COR-L47 (cell line): ENCODE results near the gene KRCC1.

ENCODE experiments used
- DNase-seq: peaks from one replicate; lab custom pipeline; 2025; lab: John Stamatoyannopoulos, UW

Gene KRCC1

GRCh38 chr2:88055371-88056128 is at the start of gene KRCC1:
Gene KRCC1, minus strand, starts transcription at chr2:88055783. Its CDS starts 27,220 bp downstream, at chr2:88028563.
- DNase-seq, result peak; percentile 94

- DNase-seq, result no peak
Measured at GRCh38 chr2:88100489-88100858, 44.9 kb upstream of the KRCC1 start.

GRCh38 chr2:88099798-88100488 is 44.4 kb upstream of the KRCC1 start:
- no peak for DNase-seq

GRCh38 chr2:88098558-88098900 is 42.9 kb upstream of the KRCC1 start:
- DNase-seq, result no peak

- no peak for DNase-seq
Measured at GRCh38 chr2:88097891-88098557, 42.4 kb upstream of the KRCC1 start.

GRCh38 chr2:88097192-88097591 is 41.6 kb upstream of the KRCC1 start:
- no peak for DNase-seq

- DNase-seq, result no peak
Measured at GRCh38 chr2:88096708-88097107, 41.1 kb upstream of the KRCC1 start.

- peak; percentile 6 for DNase-seq
Measured at GRCh38 chr2:88095022-88095421, 39.4 kb upstream of the KRCC1 start.

DNA sequence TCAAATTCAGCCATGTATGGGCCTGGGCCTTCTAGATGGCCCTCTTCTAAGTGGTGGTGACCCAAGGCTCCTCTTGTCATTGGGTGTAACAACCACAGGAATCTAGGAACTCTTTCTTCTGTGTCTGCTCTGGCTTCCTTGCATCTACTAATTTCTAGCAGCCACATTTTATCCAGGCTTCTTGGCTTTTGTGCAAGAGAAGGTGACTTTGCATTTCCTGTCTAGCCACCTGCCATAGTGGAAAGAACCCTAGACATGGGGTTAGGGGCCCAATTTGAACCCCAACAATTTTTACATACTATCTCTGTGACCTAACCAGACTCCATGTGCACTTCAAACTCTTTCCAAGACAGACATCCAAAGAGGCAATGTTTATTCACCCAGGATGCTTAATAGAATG is 37.2 kb upstream of the KRCC1 start:
- DNase-seq, result no peak

DNA sequence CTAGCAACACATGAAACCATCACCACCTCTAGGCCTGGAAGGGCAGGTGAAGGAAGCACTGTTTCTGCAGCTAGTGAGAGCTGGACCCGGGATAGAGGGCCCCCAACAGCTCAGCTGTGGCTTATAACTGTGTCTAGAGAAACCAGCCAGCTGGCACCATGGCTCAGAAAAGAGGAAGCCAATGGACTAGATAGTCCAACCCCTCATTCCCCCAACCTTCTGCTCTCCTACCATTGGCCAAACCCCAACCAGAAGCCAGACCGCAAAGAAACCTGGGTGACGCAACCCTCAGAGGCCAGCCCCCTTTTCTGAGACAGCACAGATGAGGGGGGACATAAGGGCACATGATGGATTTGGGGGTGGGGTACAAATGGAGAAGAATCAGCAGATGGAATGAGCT is 36.4 kb upstream of the KRCC1 start:
- no peak for DNase-seq

- no peak for DNase-seq
Measured at GRCh38 chr2:88090446-88091283, 35.1 kb upstream of the KRCC1 start.

- DNase-seq, result no peak
Measured at GRCh38 chr2:88088999-88089398, 33.4 kb upstream of the KRCC1 start.

DNA sequence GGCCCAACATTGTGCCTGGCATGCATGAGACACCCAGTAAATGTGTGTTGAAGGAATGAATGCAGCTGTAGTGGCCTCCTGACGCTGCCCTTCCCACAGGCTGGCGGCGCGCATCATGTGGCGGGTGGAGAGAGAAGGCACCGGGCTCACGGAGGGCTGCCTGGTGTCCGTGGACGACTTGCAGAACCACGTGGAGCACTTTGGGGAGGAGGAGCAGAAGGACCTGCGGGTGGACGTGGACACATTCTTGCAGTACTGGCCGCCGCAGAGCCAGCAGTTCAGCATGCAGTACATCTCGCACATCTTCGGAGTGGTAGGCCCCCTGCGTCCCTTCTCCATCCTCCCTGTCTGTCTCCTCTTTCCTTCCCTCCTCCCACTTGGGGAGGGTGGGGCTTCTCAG is 32.2 kb upstream of the KRCC1 start:
- DNase-seq, result no peak

DNA sequence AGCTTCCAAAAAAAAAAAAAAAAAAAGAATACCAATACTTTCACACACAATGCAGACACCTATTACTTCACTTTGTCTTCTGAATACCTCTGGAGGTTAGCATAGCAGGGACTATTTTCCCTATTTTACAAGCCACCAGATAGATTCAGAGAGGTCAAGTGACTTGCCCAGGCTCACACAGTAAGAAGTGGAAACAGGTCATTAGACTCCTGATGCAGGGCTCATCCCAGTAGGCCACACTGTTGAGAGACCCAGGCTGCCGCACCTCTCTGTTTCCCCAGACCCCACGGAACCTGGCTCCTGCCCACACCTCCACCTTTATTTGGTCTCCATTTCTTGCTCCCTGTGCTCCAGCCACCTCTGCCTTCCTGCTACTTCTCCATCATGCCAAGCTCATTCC is 31.5 kb upstream of the KRCC1 start:
- DNase-seq, result no peak

DNA sequence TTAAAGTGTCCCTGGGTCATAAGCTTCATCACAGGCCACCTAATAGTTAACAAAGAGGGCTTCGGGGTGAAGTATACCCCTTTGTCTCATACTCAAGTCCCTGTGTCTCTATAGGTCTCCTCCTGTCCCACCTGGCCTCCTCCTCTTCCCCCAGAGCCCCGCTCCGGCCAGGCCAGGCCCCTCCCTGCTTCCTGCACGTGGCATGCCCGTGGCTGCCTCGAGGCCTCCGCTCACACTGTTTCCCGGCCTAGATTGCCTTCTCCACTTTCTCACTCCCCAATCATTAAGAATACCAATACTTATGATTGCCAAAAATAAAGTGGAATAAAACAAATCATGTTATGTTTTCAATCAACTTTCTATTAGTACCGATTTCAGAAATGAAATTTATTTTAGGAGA is 30.8 kb upstream of the KRCC1 start:
- no peak for DNase-seq

DNA sequence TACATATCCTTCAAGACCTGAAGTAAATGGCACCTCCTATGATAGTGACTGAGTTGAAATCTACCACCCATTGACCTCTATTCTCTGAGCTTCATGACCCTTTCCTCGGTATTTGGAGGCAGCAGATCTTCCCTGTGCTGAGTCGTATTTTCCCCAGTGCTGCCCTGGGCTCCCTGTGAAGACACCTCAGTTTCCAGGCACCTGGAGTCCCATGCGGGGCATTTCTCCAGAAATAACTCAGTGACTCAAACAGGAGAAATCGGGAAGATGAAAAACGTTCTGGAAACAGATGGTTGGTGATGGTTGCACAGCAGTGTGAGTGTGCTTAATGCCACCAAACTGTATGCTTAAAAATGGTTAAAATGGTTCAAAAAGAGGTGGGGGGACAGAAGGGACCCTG is 30.0 kb upstream of the KRCC1 start:
- DNase-seq, result no peak

DNA sequence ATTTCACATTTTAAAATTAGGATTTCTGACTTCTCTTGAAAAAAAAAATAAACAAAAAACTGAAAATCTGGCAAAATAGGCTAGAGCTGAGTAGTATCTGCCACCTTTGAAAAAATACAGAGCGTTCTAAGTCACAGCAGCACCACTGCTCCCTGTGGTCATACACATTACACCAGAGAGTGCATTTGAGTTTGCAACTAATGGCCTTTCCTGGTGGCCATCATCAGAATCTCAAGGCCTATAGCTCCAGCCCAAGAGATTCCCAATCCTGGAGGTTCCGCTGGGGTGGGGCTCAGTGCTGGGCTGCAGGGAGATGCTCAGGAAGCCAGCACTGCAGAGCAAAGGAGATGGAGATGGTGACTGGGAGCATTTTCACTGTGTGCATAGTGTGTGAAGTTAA is 29.5 kb upstream of the KRCC1 start:
- DNase-seq, result no peak

GRCh38 chr2:88082781-88083180 is 27.2 kb upstream of the KRCC1 start:
- no peak for DNase-seq

DNA sequence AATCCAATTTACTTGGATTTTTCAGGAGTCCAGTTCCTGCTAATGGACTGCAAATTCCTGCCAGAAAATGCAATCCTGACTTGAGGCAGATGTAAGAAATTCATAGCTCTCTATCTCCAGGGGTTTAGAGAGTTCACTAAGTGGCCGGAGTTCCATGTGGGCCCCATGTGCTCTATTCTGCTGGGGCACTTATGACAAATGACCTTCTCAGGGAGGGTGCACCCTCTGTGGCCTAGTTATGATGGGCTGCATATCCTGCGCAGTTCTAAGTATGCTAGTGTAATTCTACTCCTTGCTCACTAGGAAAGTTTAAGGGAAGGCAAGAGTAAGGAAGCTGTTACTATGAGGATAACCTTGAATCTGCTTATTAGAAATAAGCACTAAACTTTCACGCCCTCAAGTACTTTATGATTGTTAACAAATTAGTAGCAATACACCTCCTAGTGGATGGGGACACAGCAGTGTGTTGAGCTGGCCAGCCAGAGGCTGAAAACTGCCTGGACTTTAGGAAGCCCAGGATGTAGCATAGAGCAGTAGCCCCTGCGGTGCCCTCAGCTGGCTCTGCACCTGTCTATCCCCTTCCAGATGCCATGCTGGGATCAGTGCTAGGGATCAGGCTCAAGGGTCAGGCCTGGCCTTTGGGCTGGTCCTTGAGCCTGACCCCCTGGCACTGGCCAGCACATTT is 26.5 kb upstream of the KRCC1 start:
- DNase-seq, result no peak

DNA sequence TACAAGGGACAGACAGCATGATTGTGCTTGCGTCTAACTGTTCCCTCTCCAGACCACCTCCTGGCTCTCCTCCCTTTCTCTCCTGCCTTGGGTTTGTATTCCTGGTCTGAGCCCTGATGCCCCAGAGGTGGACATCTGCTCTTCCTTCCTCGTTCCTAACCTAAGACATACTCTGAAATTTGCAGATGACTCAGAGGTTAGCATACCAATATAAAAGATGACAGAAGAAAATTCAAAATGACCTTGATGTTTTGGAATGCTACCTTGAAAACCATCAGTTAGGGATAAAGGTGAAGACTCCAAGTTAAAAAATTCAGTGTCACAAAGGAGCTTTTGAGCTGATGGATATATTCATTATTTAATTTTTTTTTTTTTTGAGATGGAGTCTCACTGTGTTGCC is 25.0 kb upstream of the KRCC1 start:
- no peak for DNase-seq

GRCh38 chr2:88078643-88079172 is 23.1 kb upstream of the KRCC1 start:
- no peak for DNase-seq

GRCh38 chr2:88077080-88077479 is 21.5 kb upstream of the KRCC1 start:
- no peak for DNase-seq
